Right cardiac atrium (tissue), 5 donors: ENCODE results near the gene BRPF3. TPM values are rescaled to one million over a fixed set of nuclear protein-coding genes. Genes with fewer than 3 reads are reported as not detected.

ENCODE experiments used
- ATAC-seq, 2 donors: fragments of 200-7000 bp; cut with Tn5 transposase; one replicate each; pipeline versions ENCODE4 v1.8.0 to v1.9.1; 2020; ENCODE audit warnings: moderate library complexity in 2 of 2, mild to moderate bottlenecking in 1 of 2
- DNase-seq, 3 donors: peaks; one replicate each; pipeline ENCODE4 v3.0.0-alpha.2; 2020
- H3K27ac ChIP-seq: one replicate; pipeline ENCODE4 v1.5.1; 2013; ENCODE audit warnings: mild to moderate bottlenecking, low read length, control low read depth, moderate library complexity
- H3K27me3 ChIP-seq: one replicate; pipeline ENCODE4 v1.6.1; 2013; ENCODE audit not compliant: control insufficient read depth, insufficient read depth
- H3K4me1 ChIP-seq: one replicate; pipeline ENCODE4 v1.6.1; 2013; ENCODE audit warnings: low read length; ENCODE audit not compliant: control insufficient read depth, insufficient read depth
- H3K4me3 ChIP-seq: one replicate; pipeline ENCODE4 v1.5.1; 2013; ENCODE audit warnings: low read length, control low read depth
- H3K9me3 ChIP-seq: one replicate; pipeline ENCODE4 v1.6.1; 2013; ENCODE audit warnings: low read length; ENCODE audit not compliant: control insufficient read depth
- WGBS: extraction: QIAGEN DNeasy Blood & Tissue Kit; methylation state at CpG from one replicate; pipeline ENCODE4 v1.1.7; 2013; 5-methylcytosine and 5-hydroxymethylcytosine counted together
- intact Hi-C, 4 donors: fragments of 100-400 bp; cut with DNase I; formaldehyde crosslinking; loops; one replicate each; pipeline versions ENCODE4 v1.11.0 to v1.14.0; 2022 to 2023
- polyA plus RNA-seq: library from polyadenylated mRNA; stranded (reverse); fragments of 200-250 nt; gene quantifications from one replicate; pipeline ENCODE4 v1.2.3, GENCODE V29; 2013
- total RNA-seq, 4 donors: library from RNA; stranded (reverse); fragmentation: NEBNext Ultra II Directional; extraction: Animal tissue kit (Norgen Biotek cat#: 25700); gene quantifications; one replicate each; pipeline ENCODE4 v1.2.1, GENCODE V29; 2021
- donor health status: healthy with polysubstance abuse.
- donor health status: DM: no; HTN: yes; CAD: no.
- donor health status: DM: no; HTN: no; CAD: no.
- donor health status: DM: no; HTN: yes; CAD: no; lungs with severe emphysema.
- donor health status: DM: yes; HTN: yes; CAD: no.

Gene BRPF3
- total and polyA plus RNA-seq, 5 donors: 13.8 to 29.8 (median 23.6) TPM

GRCh38 chr6:36177166-36177565, 19.4 kb upstream of the BRPF3 start:
- H3K4me1 ChIP-seq: no peaks in the 10 kb centered on the region
- ATAC-seq (no peak), DNase-seq (no peak)
- H3K27ac ChIP-seq: no peak overlapping the region
- intact Hi-C loops: no loop called here
- no peaks in the 10 kb centered on the region for H3K9me3 ChIP-seq
- no peaks in the 10 kb centered on the region for H3K27me3 ChIP-seq
- no peak overlapping the region for H3K4me3 ChIP-seq

DNA sequence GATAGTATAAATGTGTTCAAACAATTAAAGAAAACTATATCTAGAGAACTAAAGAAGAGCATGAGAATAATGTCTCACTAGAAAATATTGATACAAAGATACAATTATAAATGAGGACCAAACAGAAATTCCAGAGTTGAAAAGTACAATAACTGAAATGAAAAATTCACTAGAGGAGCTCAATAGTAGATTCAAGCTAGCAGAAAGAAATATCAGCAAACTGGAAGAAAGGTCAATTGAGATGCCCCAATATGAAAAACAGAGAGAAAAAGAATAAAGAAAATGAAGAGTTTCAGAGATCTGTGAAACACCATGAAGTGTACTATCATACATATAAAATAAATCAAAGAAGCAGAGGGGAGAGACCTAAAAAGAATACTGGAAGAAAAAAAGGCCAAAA, 18.0 kb upstream of the BRPF3 start:
- intact Hi-C loops: no loop called here
- H3K27me3 ChIP-seq: no peaks in the 10 kb centered on the region
- H3K27ac ChIP-seq: no peak overlapping the region
- no peak for DNase-seq
- H3K4me3 ChIP-seq: no peak overlapping the region
- no peak for ATAC-seq
- no peaks in the 10 kb centered on the region for H3K9me3 ChIP-seq
- no peaks in the 10 kb centered on the region for H3K4me1 ChIP-seq

- Histone ChIP-seq H3K4me3 (no peak overlapping the region), H3K27ac (no peak overlapping the region), H3K27me3 (no peaks in the 10 kb centered on the region), H3K4me1 (no peaks in the 10 kb centered on the region), H3K9me3 (no peaks in the 10 kb centered on the region)
- 91% methylated on average over 1 of the region's 1 CpG for whole genome bisulfite sequencing
- no peak for ATAC-seq
- intact Hi-C loops: loop anchor here in 1 of 4 donors (10.0 kb wide), 1 partner anchor 55 kb away; no protein-coding TSS in a partner anchor
- no peak for DNase-seq
Observed at GRCh38 chr6:36180126-36180525, 16.4 kb upstream of the BRPF3 start.

DNA sequence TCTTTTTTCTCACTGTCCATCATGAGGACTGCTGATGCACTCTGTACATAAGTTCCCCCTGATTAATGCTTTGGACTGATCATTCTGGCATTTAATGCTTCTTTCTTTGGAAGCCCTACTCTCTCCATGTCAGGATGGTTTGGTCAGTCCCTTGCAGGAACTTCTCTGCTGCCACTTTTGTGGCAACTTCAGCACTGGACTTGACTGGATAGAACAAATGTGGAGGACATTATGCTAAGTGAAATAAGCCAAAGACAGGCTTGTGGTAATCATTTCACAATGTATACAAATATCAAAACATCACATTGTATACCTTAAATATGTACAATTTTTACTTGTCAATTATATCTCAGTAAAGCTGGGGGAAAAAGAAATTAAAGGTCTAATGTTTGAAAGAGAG, 12.2 kb upstream of the BRPF3 start:
- no peak overlapping the region for H3K4me3 ChIP-seq
- no peaks in the 10 kb centered on the region for H3K27me3 ChIP-seq
- intact Hi-C loops: loop anchor here in 1 of 4 donors (10.0 kb wide), 1 partner anchor 60 kb away; no protein-coding TSS in a partner anchor
- H3K27ac ChIP-seq: no peak overlapping the region
- no peaks in the 10 kb centered on the region for H3K4me1 ChIP-seq
- no peak for DNase-seq
- no peaks in the 10 kb centered on the region for H3K9me3 ChIP-seq
- no peak for ATAC-seq

DNA sequence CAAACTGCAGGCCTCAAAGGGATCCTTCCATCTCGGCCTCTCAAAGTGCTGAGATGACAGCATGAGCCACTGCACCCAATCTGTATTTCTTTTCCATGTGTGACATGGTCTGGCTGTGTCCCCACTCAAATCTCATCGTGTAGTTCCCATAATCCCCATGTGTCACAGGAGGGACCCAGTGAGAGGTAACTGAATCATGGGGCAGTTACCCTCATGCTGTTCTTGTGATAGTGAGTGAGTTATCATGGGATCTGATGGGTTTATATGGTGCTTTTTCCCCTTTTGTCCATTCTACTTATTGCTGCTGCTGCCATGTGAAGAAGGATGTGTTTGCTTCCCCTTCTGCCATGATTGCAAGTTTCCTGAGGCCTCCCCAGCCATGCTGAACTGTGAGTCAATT, 10.3 kb upstream of the BRPF3 start:
- intact Hi-C loops: loop anchor here in 1 of 4 donors (10.0 kb wide), 1 partner anchor 61 kb away; no protein-coding TSS in a partner anchor
- ATAC-seq (no peak), DNase-seq (no peak)
- no peaks in the 10 kb centered on the region for H3K9me3 ChIP-seq
- no peaks in the 10 kb centered on the region for H3K27me3 ChIP-seq
- no peaks in the 10 kb centered on the region for H3K4me1 ChIP-seq
- no peak overlapping the region for H3K27ac ChIP-seq
- WGBS: 90% methylated on average over 2 of the region's 2 CpGs
- no peak overlapping the region for H3K4me3 ChIP-seq

DNA sequence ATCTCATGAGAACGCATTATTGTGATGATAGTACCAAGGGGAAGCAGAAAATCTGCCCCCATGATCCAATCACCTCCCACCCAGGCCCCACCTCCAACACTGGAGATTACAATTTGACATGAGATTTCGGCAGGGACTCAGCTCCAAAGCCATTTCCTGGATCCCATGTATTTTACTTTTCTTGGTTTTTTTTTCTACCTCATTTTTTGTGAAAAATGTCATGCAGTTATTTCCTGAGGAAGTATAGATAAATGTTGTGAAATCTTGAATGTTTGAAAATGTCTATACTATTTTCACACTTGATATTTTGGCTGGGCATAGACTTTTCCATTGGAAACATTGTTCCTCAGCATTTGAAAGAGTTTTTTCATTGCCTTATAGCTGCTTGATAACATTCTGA, 9.1 kb upstream of the BRPF3 start:
- Histone ChIP-seq H3K4me1 (no peaks in the 10 kb centered on the region), H3K27me3 (no peaks in the 10 kb centered on the region), H3K9me3 (no peaks in the 10 kb centered on the region), H3K4me3 (no peak overlapping the region), H3K27ac (no peak overlapping the region)
- 60% methylated on average over 2 of the region's 2 CpGs for WGBS
- ATAC-seq: no peak
- DNase-seq: no peak
- intact Hi-C loops: loop anchor here in 1 of 4 donors (10.0 kb wide), 1 partner anchor 63 kb away; no protein-coding TSS in a partner anchor

- intact Hi-C loops: loop anchor here in 3 of 4 donors (5.0 to 10.0 kb wide), 3 partner anchors 73 to 168 kb away; partner anchors contain the start of gene MAPK14 (in 2 of the 3)
- 26% methylated on average over 8 of the region's 8 CpGs for WGBS
- no peaks in the 10 kb centered on the region for H3K9me3 ChIP-seq
Observed at GRCh38 chr6:36195471-36196112, 952 bp upstream of the BRPF3 start.

GRCh38 chr6:36196880-36197548, 470 bp downstream of the BRPF3 start:
- H3K9me3 ChIP-seq: no peaks in the 10 kb centered on the region
- peak overlapping the region; percentile 83 for H3K4me3 ChIP-seq
- H3K27ac ChIP-seq: peak overlapping the region; percentile 83
- peaks cover 7% of the 10 kb centered on the region for H3K4me1 ChIP-seq
- DNase-seq: peak; percentile 99 to 100 (median 100)
- under 1% methylated on average over 58 of the region's 58 CpGs for WGBS
- ATAC-seq: peak; percentile 98
- no peaks in the 10 kb centered on the region for H3K27me3 ChIP-seq
- intact Hi-C loops: loop anchor here in 3 of 4 donors (5.0 to 10.0 kb wide), 3 partner anchors 75 to 170 kb away; partner anchors contain the start of gene MAPK14 (in 2 of the 3)

More at GRCh38 chr6:36195471-36196112, 952 bp upstream of the BRPF3 start:
- Histone ChIP-seq H3K27me3 (no peaks in the 10 kb centered on the region), H3K27ac (peak overlapping the region; percentile 83), H3K4me3 (peak overlapping the region; percentile 83), H3K4me1 (peaks cover 6% of the 10 kb centered on the region)
- DNase-seq (no peak), ATAC-seq (no peak)

- no peak overlapping the region for H3K27ac ChIP-seq
- WGBS: 58% methylated on average over 17 of the region's 17 CpGs
- H3K4me3 ChIP-seq: peak overlapping the region; percentile 83
- H3K9me3 ChIP-seq: no peaks in the 10 kb centered on the region
- peaks cover 10% of the 10 kb centered on the region for H3K4me1 ChIP-seq
- intact Hi-C loops: loop anchor here in 3 of 4 donors (5.0 to 10.0 kb wide), 3 partner anchors 75 to 170 kb away; partner anchors contain the start of gene MAPK14 (in 2 of the 3)
- ATAC-seq (no peak), DNase-seq (peak; percentile 15 to 63 (median 58))
- no peaks in the 10 kb centered on the region for H3K27me3 ChIP-seq
Observed at GRCh38 chr6:36197739-36198221, 1.2 kb downstream of the BRPF3 start.

- ATAC-seq: no peak
- no peaks in the 10 kb centered on the region for H3K27me3 ChIP-seq
- WGBS: 97% methylated on average over 9 of the region's 9 CpGs
- no peaks in the 10 kb centered on the region for H3K9me3 ChIP-seq
- no peak overlapping the region for H3K4me3 ChIP-seq
- H3K27ac ChIP-seq: no peak overlapping the region
- no peak for DNase-seq
- peaks cover 10% of the 10 kb centered on the region for H3K4me1 ChIP-seq
- intact Hi-C loops: loop anchor here in 3 of 4 donors (5.0 to 10.0 kb wide), 3 partner anchors 77 to 172 kb away; partner anchors contain the start of gene MAPK14 (in 2 of the 3)
Observed at GRCh38 chr6:36198986-36199385, 2.4 kb downstream of the BRPF3 start.
